Kidney tubule cell (primary cell): ENCODE data around the gene CFAP92.

Source experiments
- DNase-seq: peaks from one replicate; pipeline ENCODE4 v3.0.0-alpha.2; 2018; ENCODE audit warnings: low spot score

CFAP92 gene

GRCh38 chr3:129026728-129027543 lies 33.1 kb upstream of the CFAP92 start:
- DNase-seq: peak; percentile 93

- no peak for DNase-seq
Measured at GRCh38 chr3:129025691-129026435, 32.0 kb upstream of the CFAP92 start.

GRCh38 chr3:129025108-129025507 lies 31.2 kb upstream of the CFAP92 start:
- DNase-seq: no peak

DNA sequence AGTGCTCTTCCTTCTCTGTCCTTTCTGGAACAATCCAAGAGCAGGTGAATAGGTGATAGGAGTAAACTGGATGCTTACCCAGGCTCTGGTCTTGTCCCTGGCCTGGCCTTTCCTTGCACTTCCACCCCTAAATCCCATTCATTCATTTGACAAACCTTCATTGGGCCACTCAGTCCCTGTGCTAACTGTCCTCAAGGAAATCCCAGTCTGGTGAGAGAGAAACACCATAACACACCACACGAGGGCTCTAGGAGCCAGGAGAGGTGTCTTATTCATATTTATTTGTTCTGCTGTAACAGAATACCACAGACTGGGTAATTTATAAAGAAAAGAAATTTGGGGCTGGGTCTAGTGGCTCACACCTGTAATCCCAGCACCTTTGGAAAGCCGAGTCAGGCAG lies 30.0 kb upstream of the CFAP92 start:
- DNase-seq: peak; percentile 21

DNA sequence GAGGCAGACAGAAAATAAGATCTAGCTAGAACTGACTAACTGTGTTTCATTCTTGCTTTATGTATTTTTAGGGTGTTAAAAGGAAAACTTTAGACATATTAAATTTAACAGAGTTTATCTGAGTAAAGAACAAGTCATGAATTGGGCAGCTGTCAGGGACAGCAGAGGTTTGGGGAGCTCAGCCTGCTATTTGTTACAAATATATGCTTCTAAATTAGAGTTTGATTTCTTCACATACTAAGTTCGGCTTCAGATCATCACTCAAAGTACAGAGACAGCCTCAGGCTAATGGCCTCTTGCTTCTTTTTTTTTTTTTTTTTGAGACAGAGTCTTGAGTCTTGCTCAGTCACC lies 29.1 kb upstream of the CFAP92 start:
- no peak for DNase-seq

GRCh38 chr3:129022114-129023007 lies 28.5 kb upstream of the CFAP92 start:
- DNase-seq: no peak

- DNase-seq: no peak
Measured at GRCh38 chr3:129021140-129021551, 27.3 kb upstream of the CFAP92 start.

DNA sequence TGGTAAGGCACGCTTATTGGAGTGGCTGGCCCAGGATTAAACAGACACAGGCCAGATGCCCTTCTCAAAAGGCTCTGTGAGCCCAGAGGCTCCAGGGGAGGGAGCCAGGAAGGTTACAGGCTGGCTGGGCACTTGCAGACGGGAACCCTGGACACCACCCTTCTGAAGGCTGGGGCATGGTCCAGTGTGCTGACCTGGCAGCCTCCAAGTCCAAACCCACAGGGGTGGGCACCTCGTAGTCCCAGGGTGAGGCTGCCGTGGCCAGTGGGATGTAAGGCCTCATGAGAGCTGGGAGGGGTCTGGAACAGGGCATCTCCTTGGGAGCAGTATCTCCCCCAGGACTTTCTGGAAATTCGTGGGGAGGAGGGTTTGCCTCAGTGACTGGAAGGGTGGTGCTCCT lies 26.8 kb upstream of the CFAP92 start:
- DNase-seq: no peak

DNA sequence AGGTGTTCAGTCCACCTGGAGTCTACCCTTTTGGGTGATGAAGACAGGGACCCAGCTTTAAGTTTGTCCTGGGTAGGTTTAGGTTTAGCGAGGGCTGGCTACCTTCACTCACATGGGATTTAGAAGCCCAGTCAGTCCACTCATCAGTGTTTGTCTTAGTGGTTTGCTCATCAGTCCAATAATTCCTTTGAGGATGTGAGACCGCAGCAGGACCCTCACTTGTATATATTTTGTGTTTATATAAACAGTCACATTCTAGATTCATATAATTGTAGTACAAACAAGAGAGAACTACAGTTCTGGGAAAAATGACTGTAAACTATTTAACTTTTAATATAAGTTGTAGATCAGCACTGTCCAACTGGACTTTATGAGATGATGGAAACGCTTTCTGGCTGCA lies 25.4 kb upstream of the CFAP92 start:
- no peak for DNase-seq

DNA sequence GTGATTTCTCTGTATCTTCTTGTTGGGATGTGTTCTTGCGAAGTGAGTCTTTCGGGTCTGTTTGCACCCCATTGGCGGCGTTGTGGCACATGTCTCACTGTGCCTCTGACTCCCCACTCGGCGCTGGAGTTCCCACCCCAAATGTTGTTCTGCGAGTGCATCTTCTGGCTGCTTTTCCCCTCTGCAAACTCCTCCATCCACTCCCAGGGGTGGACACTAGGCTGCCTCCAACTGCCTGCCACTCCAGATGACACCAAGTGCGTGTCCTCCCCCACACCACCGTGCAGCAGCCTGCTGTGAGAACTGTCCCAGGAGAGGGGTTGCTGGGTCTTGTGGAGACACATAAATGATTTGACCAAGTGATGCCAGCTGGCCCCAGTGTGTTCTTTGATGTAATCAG lies 24.9 kb upstream of the CFAP92 start:
- no peak for DNase-seq

DNA sequence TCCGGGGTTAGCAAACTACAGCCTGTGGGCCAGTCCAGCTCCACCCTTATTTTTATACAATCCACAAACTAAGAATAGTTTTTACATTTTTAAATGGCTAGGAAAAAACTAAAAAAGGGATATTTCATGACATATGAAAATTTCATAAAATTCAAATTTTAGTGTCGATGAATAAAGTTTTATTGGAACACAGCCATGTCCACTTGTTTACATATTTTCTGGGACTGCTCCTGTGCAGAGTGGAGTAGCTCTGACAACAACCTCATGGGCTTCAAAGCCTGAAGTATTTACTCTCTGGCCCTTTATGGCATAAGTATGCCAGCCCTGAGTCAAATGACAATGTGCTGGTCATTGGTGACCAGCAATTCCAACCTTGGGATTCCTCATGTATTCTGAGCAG lies 24.4 kb upstream of the CFAP92 start:
- no peak for DNase-seq

DNA sequence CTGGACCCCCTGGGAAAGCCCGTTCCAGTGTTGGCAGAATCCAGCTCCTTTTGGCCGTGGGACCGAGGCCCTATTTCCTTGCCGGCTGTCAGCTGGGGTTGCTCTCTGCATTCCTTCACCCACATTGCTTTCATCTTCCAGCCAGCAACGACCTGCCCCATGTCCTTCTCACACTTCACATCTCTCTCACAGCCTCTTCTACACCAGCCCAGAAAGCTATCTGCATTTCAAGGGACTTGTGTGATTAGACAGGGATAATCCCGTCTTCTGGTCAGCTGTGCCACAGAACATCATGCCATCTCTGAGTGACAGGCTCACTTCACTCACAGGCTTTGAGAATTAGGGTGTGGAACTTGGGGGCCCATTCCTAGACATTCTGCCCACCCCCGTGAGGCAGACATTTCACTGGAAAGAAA lies 23.6 kb upstream of the CFAP92 start:
- no peak for DNase-seq

- DNase-seq: no peak
Measured at GRCh38 chr3:129016720-129017483, 23.0 kb upstream of the CFAP92 start.

DNA sequence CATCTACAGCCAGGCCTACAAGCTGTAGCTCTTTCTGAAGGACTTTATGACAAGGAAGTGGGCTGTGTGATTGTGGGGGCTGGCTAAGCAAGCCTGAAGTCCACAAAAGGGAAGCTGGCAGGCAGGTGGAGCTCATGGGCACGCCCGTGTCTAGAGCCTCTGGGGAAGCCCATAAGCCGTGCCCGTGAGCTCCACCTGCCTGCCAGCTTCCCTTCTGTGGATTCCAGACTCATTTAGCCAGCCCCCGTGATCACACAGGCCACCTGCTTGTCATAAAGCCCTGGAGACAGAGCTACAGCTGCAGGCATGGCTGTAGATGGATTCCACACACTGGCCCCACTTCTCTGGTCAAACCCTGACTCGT lies 22.5 kb upstream of the CFAP92 start:
- DNase-seq: peak; percentile 26

- no peak for DNase-seq
Measured at GRCh38 chr3:129015388-129016105, 21.7 kb upstream of the CFAP92 start.

GRCh38 chr3:129014793-129015345 lies 21.0 kb upstream of the CFAP92 start:
- no peak for DNase-seq

DNA sequence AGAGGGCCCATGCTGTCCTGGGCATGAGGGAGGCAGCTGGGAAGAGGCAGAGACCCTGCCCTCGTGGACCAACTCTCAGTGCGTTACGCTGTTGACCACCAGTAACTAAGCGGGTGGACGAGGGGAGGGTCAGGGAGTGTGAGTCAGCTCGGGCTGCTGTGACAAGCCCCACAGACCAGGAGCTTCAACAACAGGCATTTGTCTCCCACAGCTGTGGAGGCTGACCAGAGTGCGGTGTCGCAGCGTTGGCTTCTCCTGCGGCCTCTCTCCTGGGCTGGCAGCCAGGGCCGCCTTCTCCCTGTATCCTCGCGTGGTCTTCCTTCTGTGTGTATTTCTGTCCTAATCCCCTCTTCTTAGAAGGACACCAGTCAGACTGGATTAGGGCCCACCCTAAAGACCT lies 20.3 kb upstream of the CFAP92 start:
- DNase-seq: no peak

- DNase-seq: peak; percentile 13
Measured at GRCh38 chr3:129013491-129013891, 19.6 kb upstream of the CFAP92 start.

- no peak for DNase-seq
Measured at GRCh38 chr3:129010310-129010956, 16.6 kb upstream of the CFAP92 start.

GRCh38 chr3:129009266-129009665 lies 15.4 kb upstream of the CFAP92 start:
- DNase-seq: no peak
